Suprapubic skin (tissue), 4 donors: ENCODE data around the gene SUFU.

Source experiments
- EP300 ChIP-seq: sonication (generic); formaldehyde crosslinking; IDR thresholded peaks from one replicate; pipeline ENCODE4 v1.6.1; 2017; ENCODE audit warnings: antibody characterized with exemption
- POLR2A ChIP-seq, 2 donors: fragments of 450-650 bp; IDR thresholded peaks; one replicate each; pipeline ENCODE4 v1.6.1; 2017; ENCODE audit warnings: antibody characterized with exemption in 2 of 2, mild to moderate bottlenecking in 2 of 2, moderate library complexity in 2 of 2
- POLR2AphosphoS5 ChIP-seq, 3 donors: sonication (generic); formaldehyde crosslinking; IDR thresholded peaks; one replicate each; pipeline ENCODE4 v1.6.1; 2017; ENCODE audit warnings: antibody characterized with exemption in 3 of 3
- TF ChIP-seq, protein P1 (sequence below), 2 donors: fragments of 200-600 bp in 1 of 2; fragments of 450-650 bp in 1 of 2; sonication (generic) in 1 of 2; IDR thresholded peaks; one replicate each; pipeline ENCODE4 v1.5.1; 2016 to 2019; ENCODE audit warnings: antibody characterized with exemption in 2 of 2, mild to moderate bottlenecking in 1 of 2, moderate library complexity in 1 of 2

DNA sequence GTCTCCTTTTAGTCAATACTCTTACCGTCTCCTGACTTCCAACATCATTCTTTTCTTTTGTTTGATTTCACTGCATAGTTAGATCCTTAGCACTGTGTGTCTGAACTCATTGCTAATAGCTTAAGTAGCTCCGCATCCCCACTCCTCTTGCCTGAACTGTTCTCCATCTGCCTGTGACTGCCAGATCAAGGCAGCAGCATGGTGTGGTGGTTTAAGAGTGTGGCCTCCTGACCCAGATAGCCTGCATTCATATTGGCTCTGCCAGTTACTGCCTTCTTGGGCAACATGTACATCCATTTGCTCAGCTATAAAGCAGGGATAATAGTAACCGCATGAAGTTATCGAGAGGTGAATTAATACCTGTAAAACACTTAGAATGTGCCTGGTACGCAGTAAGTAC is 50.8 kb downstream of the SUFU start:
- TF ChIP-seq, protein P1, sequence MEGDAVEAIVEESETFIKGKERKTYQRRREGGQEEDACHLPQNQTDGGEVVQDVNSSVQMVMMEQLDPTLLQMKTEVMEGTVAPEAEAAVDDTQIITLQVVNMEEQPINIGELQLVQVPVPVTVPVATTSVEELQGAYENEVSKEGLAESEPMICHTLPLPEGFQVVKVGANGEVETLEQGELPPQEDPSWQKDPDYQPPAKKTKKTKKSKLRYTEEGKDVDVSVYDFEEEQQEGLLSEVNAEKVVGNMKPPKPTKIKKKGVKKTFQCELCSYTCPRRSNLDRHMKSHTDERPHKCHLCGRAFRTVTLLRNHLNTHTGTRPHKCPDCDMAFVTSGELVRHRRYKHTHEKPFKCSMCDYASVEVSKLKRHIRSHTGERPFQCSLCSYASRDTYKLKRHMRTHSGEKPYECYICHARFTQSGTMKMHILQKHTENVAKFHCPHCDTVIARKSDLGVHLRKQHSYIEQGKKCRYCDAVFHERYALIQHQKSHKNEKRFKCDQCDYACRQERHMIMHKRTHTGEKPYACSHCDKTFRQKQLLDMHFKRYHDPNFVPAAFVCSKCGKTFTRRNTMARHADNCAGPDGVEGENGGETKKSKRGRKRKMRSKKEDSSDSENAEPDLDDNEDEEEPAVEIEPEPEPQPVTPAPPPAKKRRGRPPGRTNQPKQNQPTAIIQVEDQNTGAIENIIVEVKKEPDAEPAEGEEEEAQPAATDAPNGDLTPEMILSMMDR (IDR thresholded peaks at IDR 0.05), result no peak
- TF ChIP-seq EP300 (no peak), POLR2AphosphoS5 (IDR thresholded peaks at IDR 0.05) (no peak), POLR2A (IDR thresholded peaks at IDR 0.05) (no peak)
